ENCODE measurements around the gene COL1A2. TPM values are rescaled to one million over a fixed set of nuclear protein-coding genes. Genes with fewer than 3 reads are reported as not detected.

The COL1A2 gene
- total RNA-seq, 4 donors from 2014 or later, result 47.0 to 499 (median 75.9) TPM

DNA sequence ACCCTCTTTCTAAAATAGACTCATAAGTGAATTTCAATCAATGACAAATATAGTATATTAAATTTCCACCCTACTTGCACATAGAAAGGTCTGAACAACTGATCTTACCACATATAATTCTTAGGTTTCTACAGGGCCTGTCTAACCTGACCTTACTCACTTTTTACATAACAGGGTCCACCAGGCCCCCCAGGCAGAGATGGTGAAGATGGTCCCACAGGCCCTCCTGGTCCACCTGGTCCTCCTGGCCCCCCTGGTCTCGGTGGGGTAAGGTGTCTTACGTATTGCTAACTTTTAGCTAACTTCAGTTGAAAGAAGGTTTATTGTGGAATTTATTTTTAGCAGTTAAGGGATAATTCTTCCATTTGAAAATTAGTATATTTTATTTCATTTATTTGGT lies 5.3 kb downstream of the COL1A2 start:
- H3K27ac ChIP-seq, result peak overlapping the region in 2 of 4 donors; percentile 9 to 34
- H3K27me3 ChIP-seq, result peaks cover under 1% of the 10 kb centered on the region
- TF ChIP-seq, protein P1, sequence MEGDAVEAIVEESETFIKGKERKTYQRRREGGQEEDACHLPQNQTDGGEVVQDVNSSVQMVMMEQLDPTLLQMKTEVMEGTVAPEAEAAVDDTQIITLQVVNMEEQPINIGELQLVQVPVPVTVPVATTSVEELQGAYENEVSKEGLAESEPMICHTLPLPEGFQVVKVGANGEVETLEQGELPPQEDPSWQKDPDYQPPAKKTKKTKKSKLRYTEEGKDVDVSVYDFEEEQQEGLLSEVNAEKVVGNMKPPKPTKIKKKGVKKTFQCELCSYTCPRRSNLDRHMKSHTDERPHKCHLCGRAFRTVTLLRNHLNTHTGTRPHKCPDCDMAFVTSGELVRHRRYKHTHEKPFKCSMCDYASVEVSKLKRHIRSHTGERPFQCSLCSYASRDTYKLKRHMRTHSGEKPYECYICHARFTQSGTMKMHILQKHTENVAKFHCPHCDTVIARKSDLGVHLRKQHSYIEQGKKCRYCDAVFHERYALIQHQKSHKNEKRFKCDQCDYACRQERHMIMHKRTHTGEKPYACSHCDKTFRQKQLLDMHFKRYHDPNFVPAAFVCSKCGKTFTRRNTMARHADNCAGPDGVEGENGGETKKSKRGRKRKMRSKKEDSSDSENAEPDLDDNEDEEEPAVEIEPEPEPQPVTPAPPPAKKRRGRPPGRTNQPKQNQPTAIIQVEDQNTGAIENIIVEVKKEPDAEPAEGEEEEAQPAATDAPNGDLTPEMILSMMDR (IDR thresholded peaks at IDR 0.05), result no peak
- no peak for TF ChIP-seq POLR2AphosphoS5 (IDR thresholded peaks at IDR 0.05)
- no peak for TF ChIP-seq POLR2A (IDR thresholded peaks at IDR 0.05)
- TF ChIP-seq EP300 (IDR thresholded peaks at IDR 0.05; ENCODE audit: low read depth), result no peak
- no peak overlapping the region for H3K4me3 ChIP-seq
- no peaks in the 10 kb centered on the region for H3K9me3 ChIP-seq
- no peak for DNase-seq
- H3K4me1 ChIP-seq, result peaks cover 0 to 16% (median 2%) of the 10 kb centered on the region in 4 donors
- WGBS, 2 donors (ENCODE audit: low coverage in 1 of 2), result 85 to 94% methylated on average over 2 of the region's 2 CpGs
- in situ Hi-C loops (cut with MboI; ENCODE audit: low pct_ligation_motif_present in 1 of 4, low pct_unique_long_range_greater_than_20kb in 1 of 4, low sequenced_read_pairs in 3 of 4), result no loop called here
- H3K36me3 ChIP-seq, result peaks cover 0 to 22% (median 0%) of the 10 kb centered on the region in 4 donors
- intact Hi-C loops (cut with DNase I; ENCODE audit: low total_unique reads), result no loop called here

DNA sequence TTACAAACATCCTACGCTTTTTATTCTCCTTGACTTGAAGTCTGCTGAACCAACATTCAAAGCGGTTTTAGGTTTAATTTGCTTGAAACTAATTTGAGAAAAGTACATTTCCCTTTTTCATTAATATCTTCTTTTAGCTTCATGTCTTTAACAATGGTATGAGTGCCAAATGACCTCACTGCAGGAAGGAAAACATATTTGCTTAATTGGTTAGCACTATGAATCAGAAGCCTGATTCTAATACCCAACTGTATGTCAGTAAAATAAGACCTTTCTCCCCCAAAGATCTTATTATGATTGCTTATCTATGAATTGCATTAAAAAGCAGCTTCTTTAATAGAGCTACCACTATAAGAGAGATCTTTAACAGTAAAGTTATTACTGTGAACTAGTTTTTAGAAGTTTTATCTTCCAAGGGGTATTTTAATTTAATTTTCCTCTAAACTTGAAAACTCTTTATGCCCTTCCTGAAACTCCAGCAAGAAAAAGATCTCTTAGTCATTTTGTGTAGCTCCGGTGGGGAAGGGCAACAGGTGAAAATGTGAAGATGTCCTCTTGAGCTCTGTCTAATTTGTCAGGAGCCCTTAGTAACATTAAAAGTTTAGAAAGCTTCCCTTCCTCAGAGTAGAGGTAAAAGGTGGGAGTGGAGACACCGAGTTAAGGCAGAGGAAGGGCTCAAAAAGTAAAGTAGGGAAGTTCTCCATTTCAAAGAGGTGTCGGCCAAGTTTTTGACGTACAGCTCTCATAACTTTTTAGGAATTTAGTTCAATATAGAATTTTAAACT lies 6.1 kb downstream of the COL1A2 start:
- Histone ChIP-seq H3K4me1 (peaks cover 0 to 16% (median 2%) of the 10 kb centered on the region in 4 donors), H3K27me3 (no peaks in the 10 kb centered on the region), H3K36me3 (peaks cover 0 to 28% (median 0%) of the 10 kb centered on the region in 4 donors), H3K9me3 (no peaks in the 10 kb centered on the region), H3K4me3 (no peak overlapping the region), H3K27ac (peak overlapping the region in 3 of 4 donors; percentile 9 to 34 (median 25))
- in situ Hi-C loops (cut with MboI; ENCODE audit: low pct_ligation_motif_present in 1 of 4, low pct_unique_long_range_greater_than_20kb in 1 of 4, low sequenced_read_pairs in 3 of 4), result no loop called here
- intact Hi-C loops (cut with DNase I; ENCODE audit: low total_unique reads), result no loop called here
- no peak for DNase-seq
- 67 to 70% methylated on average over 6 of the region's 6 CpGs for WGBS, 2 donors (ENCODE audit: low coverage in 1 of 2)
- TF ChIP-seq, protein P1 (IDR thresholded peaks at IDR 0.05), result no peak
- TF ChIP-seq POLR2A (IDR thresholded peaks at IDR 0.05), result no peak
- no peak for TF ChIP-seq EP300 (IDR thresholded peaks at IDR 0.05; ENCODE audit: low read depth)
- TF ChIP-seq POLR2AphosphoS5 (IDR thresholded peaks at IDR 0.05), result no peak

DNA sequence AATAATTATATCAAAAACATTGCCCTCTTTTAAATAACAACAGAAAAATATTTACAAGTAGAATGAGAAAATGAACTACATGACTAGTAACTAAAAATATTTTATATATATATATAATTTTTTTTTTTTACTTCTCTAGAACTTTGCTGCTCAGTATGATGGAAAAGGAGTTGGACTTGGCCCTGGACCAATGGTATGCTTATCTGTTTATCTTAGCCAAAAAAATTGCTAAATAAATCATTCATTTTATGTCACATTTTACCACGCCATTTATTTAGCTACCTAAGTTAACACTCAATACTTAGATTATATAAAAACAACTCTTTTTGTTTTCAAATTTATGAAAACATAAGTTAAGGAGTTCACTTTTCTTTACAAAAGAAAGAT lies 6.7 kb downstream of the COL1A2 start:
- DNase-seq, result no peak
- TF ChIP-seq POLR2AphosphoS5 (IDR thresholded peaks at IDR 0.05) (no peak), EP300 (IDR thresholded peaks at IDR 0.05; ENCODE audit: low read depth) (no peak), POLR2A (IDR thresholded peaks at IDR 0.05) (no peak)
- TF ChIP-seq, protein P1 (IDR thresholded peaks at IDR 0.05), result no peak
- Histone ChIP-seq H3K9me3 (no peaks in the 10 kb centered on the region), H3K36me3 (peaks cover 0 to 31% (median 0%) of the 10 kb centered on the region in 4 donors), H3K4me1 (peaks cover 0 to 16% (median 2%) of the 10 kb centered on the region in 4 donors), H3K4me3 (no peak overlapping the region), H3K27ac (peak overlapping the region in 2 of 4 donors; percentile 21 to 25), H3K27me3 (no peaks in the 10 kb centered on the region)
- intact Hi-C loops (cut with DNase I; ENCODE audit: low total_unique reads) (no loop called here), in situ Hi-C loops (cut with MboI; ENCODE audit: low pct_ligation_motif_present in 1 of 4, low pct_unique_long_range_greater_than_20kb in 1 of 4, low sequenced_read_pairs in 3 of 4) (no loop called here)
- 27 to 45% methylated on average over 1 of the region's 1 CpG for WGBS, 2 donors (ENCODE audit: low coverage in 1 of 2)

DNA sequence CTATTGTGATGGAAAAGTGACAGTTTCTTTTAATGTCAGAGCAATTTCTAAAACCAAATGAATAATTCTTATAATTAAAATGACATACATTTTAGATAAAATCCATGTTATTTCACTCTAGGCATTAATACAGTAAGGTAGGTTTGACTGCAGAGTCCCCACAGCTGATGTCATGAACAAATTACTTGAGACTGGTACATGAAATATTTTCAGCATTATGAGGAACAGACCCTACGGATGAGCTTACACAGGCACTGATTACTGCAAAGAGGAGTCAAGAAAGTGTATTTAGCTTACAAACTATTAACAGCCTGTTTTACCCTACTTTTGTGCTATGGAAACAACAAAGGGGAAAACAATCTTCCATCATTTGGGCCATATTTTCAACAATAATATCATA lies 8.9 kb downstream of the COL1A2 start:
- in situ Hi-C loops (cut with MboI; ENCODE audit: low pct_ligation_motif_present in 1 of 4, low pct_unique_long_range_greater_than_20kb in 1 of 4, low sequenced_read_pairs in 3 of 4), result no loop called here
- H3K36me3 ChIP-seq, result peaks cover 0 to 36% (median 0%) of the 10 kb centered on the region in 4 donors
- no peak overlapping the region for H3K4me3 ChIP-seq
- DNase-seq, result no peak
- no peaks in the 10 kb centered on the region for H3K9me3 ChIP-seq
- no peak overlapping the region for H3K27ac ChIP-seq
- H3K4me1 ChIP-seq, result peaks cover 0 to 12% (median 2%) of the 10 kb centered on the region in 4 donors
- WGBS, 2 donors (ENCODE audit: low coverage in 1 of 2), result 71 to 78% methylated on average over 1 of the region's 1 CpG
- no peaks in the 10 kb centered on the region for H3K27me3 ChIP-seq
- intact Hi-C loops (cut with DNase I; ENCODE audit: low total_unique reads), result no loop called here
- TF ChIP-seq POLR2AphosphoS5 (IDR thresholded peaks at IDR 0.05) (no peak), EP300 (IDR thresholded peaks at IDR 0.05; ENCODE audit: low read depth) (no peak), POLR2A (IDR thresholded peaks at IDR 0.05) (no peak)
- TF ChIP-seq, protein P1 (IDR thresholded peaks at IDR 0.05), result no peak

All from transverse colon (tissue), 4 donors.